ENCODE measurements around the gene SAPCD2.

Gene SAPCD2

GRCh38 chr9:137107312-137107921 lies 37.1 kb upstream of the SAPCD2 start:
- DNase-seq (ENCODE audit: low spot score): no peak

GRCh38 chr9:137106662-137107250 lies 36.4 kb upstream of the SAPCD2 start:
- DNase-seq (ENCODE audit: low spot score): no peak

GRCh38 chr9:137105814-137106661 lies 35.7 kb upstream of the SAPCD2 start:
- DNase-seq (ENCODE audit: low spot score): no peak

GRCh38 chr9:137103206-137103999 lies 33.0 kb upstream of the SAPCD2 start:
- no peak for DNase-seq (ENCODE audit: low spot score)

GRCh38 chr9:137099231-137099630 lies 28.9 kb upstream of the SAPCD2 start:
- no peak for DNase-seq (ENCODE audit: low spot score)

- no peak for DNase-seq (ENCODE audit: low spot score)
Measured at GRCh38 chr9:137097761-137098462, 27.6 kb upstream of the SAPCD2 start.

- no peak for DNase-seq (ENCODE audit: low spot score)
Measured at GRCh38 chr9:137096785-137097546, 26.6 kb upstream of the SAPCD2 start.

- DNase-seq (ENCODE audit: low spot score): no peak
Measured at GRCh38 chr9:137095664-137096517, 25.5 kb upstream of the SAPCD2 start.

GRCh38 chr9:137089232-137089947 lies 19.0 kb upstream of the SAPCD2 start:
- no peak for DNase-seq (ENCODE audit: low spot score)

GRCh38 chr9:137088121-137088520 lies 17.8 kb upstream of the SAPCD2 start:
- DNase-seq (ENCODE audit: low spot score): no peak

GRCh38 chr9:137087409-137087925 lies 17.1 kb upstream of the SAPCD2 start:
- no peak for DNase-seq (ENCODE audit: low spot score)

GRCh38 chr9:137086531-137087408 lies 16.4 kb upstream of the SAPCD2 start, which contains the start of gene MAN1B1:
Gene MAN1B1 (plus strand): TSS chr9:137086985. CDS start chr9:137087000, 15 bp downstream.
- peak; percentile 99 for DNase-seq (ENCODE audit: low spot score)

- DNase-seq (ENCODE audit: low spot score): no peak
Measured at GRCh38 chr9:137085920-137086530, 15.7 kb upstream of the SAPCD2 start.

GRCh38 chr9:137084526-137084925 lies 14.2 kb upstream of the SAPCD2 start:
- no peak for DNase-seq (ENCODE audit: low spot score)

GRCh38 chr9:137083394-137084004 lies 13.1 kb upstream of the SAPCD2 start:
- DNase-seq (ENCODE audit: low spot score): no peak

- DNase-seq (ENCODE audit: low spot score): no peak
Measured at GRCh38 chr9:137082925-137083290, 12.6 kb upstream of the SAPCD2 start.

Data from SK-N-DZ (cell line).